GM23338 (cell line): Measurements from ENCODE around the gene POU6F1. TPM values are rescaled to one million over a fixed set of nuclear protein-coding genes. Genes with fewer than 3 reads are reported as not detected.
A peak's percentile ranks its signal among the peaks of the same experiment; 100 is the strongest.

Experiments
- ATAC-seq: fragments of 200-7000 bp; cut with Tn5 transposase; 3 replicates; pipeline ENCODE4 v1.9.1; 2020
- DNase-seq: peaks from one replicate; pipeline ENCODE4 v3.0.0-alpha.2; 2015; ENCODE audit warnings: low spot score
- H2AFZ ChIP-seq: fragments of 200-600 bp; sonication (generic); 2 replicates; pipeline ENCODE4 v1.8.0; 2016; ENCODE audit warnings: antibody characterized with exemption, mild to moderate bottlenecking, moderate library complexity
- H3F3A ChIP-seq: fragments of 200-600 bp; sonication (generic); replicated peaks from 2 replicates; pipeline ENCODE4 v1.8.0; 2017; ENCODE audit warnings: antibody characterized with exemption, mixed run types, low read depth
- H3K27ac ChIP-seq: fragments of 200-600 bp; sonication (generic); 2 replicates; pipeline ENCODE4 v1.6.1; 2016; ENCODE audit warnings: low read depth
- H3K27me3 ChIP-seq: fragments of 200-600 bp; sonication (generic); 2 replicates; pipeline ENCODE4 v1.8.0; 2016; ENCODE audit warnings: mild to moderate bottlenecking, mixed run types, moderate library complexity; ENCODE audit not compliant: insufficient read depth
- H3K36me3 ChIP-seq: fragments of 200-600 bp; sonication (generic); 2 replicates; pipeline ENCODE4 v1.8.0; 2016; ENCODE audit warnings: mild to moderate bottlenecking; ENCODE audit not compliant: insufficient read depth
- H3K4me1 ChIP-seq: fragments of 200-600 bp; sonication (generic); 2 replicates; pipeline ENCODE4 v1.8.0; 2016; ENCODE audit warnings: mild to moderate bottlenecking, moderate library complexity; ENCODE audit not compliant: insufficient read depth
- H3K4me2 ChIP-seq: fragments of 200-600 bp; sonication (generic); 2 replicates; pipeline ENCODE4 v1.7.1; 2017; ENCODE audit warnings: mixed run types
- H3K4me3 ChIP-seq: fragments of 200-600 bp; sonication (generic); 2 replicates; pipeline ENCODE4 v1.6.1; 2016; ENCODE audit warnings: mixed run types
- H3K79me2 ChIP-seq: fragments of 200-600 bp; sonication (generic); replicated peaks from 2 replicates; pipeline ENCODE4 v1.8.0; 2017; ENCODE audit warnings: mild to moderate bottlenecking; ENCODE audit not compliant: insufficient read depth
- H3K9me2 ChIP-seq: fragments of 200-600 bp; sonication (generic); 2 replicates; pipeline ENCODE4 v1.8.0; 2017; ENCODE audit not compliant: insufficient read depth
- H4K20me1 ChIP-seq: fragments of 200-600 bp; sonication (generic); replicated peaks from 2 replicates; pipeline ENCODE4 v1.8.0; 2017; ENCODE audit warnings: mild to moderate bottlenecking; ENCODE audit not compliant: insufficient read depth
- H3K27ac Mint-ChIP-seq: 2 replicates; pipeline ENCODE4 v1.8.0; 2020; ENCODE audit warnings: inconsistent platforms, mild to moderate bottlenecking, moderate library complexity, mixed read lengths
- H3K27me3 Mint-ChIP-seq: 3 replicates; pipeline ENCODE4 v1.8.0; 2022; ENCODE audit warnings: low read depth, mild to moderate bottlenecking, moderate library complexity, mixed read lengths, inconsistent platforms; ENCODE audit not compliant: insufficient read depth, poor library complexity
- H3K36me3 Mint-ChIP-seq: 3 replicates; pipeline ENCODE4 v1.8.0; 2021; ENCODE audit warnings: low read depth, mild to moderate bottlenecking, inconsistent platforms, moderate library complexity, mixed read lengths
- H3K4me1 Mint-ChIP-seq: 3 replicates; pipeline ENCODE4 v1.8.0; 2020; ENCODE audit warnings: mild to moderate bottlenecking, inconsistent platforms, mixed read lengths
- H3K4me3 Mint-ChIP-seq: 3 replicates; pipeline ENCODE4 v1.8.0; 2021; ENCODE audit warnings: moderate library complexity, mild to moderate bottlenecking, inconsistent platforms, mixed read lengths
- H3K9me3 Mint-ChIP-seq: 3 replicates; pipeline ENCODE4 v1.8.0; 2020; ENCODE audit warnings: moderate library complexity, mild to moderate bottlenecking, inconsistent platforms, mixed read lengths
- CTCF ChIP-seq, 2 experiments: fragments of 200-600 bp in 1 of 2; sonication (generic) in 1 of 2; conservative IDR thresholded peaks; 2 replicates each; pipeline versions ENCODE4 v1.5.1 to v1.6.1; 2016 to 2017; ENCODE audit warnings: antibody characterized with exemption in 2 of 2, low read depth in 2 of 2, mild to moderate bottlenecking in 2 of 2, moderate library complexity in 1 of 2
- EZH2phosphoT487 ChIP-seq: fragments of 200-600 bp; sonication (generic); IDR thresholded peaks from one replicate; pipeline ENCODE4 v1.8.1; 2018; ENCODE audit warnings: antibody characterized with exemption; ENCODE audit not compliant: unreplicated experiment
- JUNB ChIP-seq: IDR thresholded peaks from one replicate; pipeline ENCODE4 v1.6.1; 2016; ENCODE audit warnings: antibody characterized with exemption; ENCODE audit not compliant: unreplicated experiment
- NANOG ChIP-seq: IDR thresholded peaks from 2 replicates; pipeline ENCODE4 v1.6.1; 2016; ENCODE audit warnings: antibody characterized with exemption, borderline replicate concordance
- POLR2AphosphoS5 ChIP-seq: IDR thresholded peaks from 2 replicates; pipeline ENCODE4 v1.6.1; 2016; ENCODE audit warnings: antibody characterized with exemption, low read depth
- REST ChIP-seq: IDR thresholded peaks from one replicate; pipeline ENCODE4 v1.6.1; 2018; ENCODE audit warnings: antibody characterized with exemption; ENCODE audit not compliant: unreplicated experiment
- STAT1 ChIP-seq: IDR thresholded peaks from one replicate; pipeline ENCODE4 v1.6.1; 2016; ENCODE audit warnings: antibody characterized with exemption; ENCODE audit not compliant: unreplicated experiment
- ZNF331 ChIP-seq: fragments of 250-450 bp; sonication (Bioruptor Pico); IDR thresholded peaks from 2 replicates; pipeline ENCODE4 v1.5.0; 2020; ENCODE audit warnings: low read depth, mild to moderate bottlenecking, moderate library complexity
- polyA plus RNA-seq: library from polyadenylated mRNA; unstranded; fragments of >200 nt; fragmentation: Nextera tagmentation; extraction: Ambion mirVana; gene quantifications from 2 replicates; pipeline ENCODE4 v1.2.1, GENCODE V29; 2016
- total RNA-seq: library from RNA; depleted of rRNA; stranded (reverse); fragments of >200 nt; shearing (Covaris generic); gene quantifications from 2 replicates; pipeline ENCODE4 v1.2.3, GENCODE V29; 2014

POU6F1 gene
- total and polyA plus RNA-seq, 2 experiments from 2014 or later = 3.0 to 4.0 TPM

DNA sequence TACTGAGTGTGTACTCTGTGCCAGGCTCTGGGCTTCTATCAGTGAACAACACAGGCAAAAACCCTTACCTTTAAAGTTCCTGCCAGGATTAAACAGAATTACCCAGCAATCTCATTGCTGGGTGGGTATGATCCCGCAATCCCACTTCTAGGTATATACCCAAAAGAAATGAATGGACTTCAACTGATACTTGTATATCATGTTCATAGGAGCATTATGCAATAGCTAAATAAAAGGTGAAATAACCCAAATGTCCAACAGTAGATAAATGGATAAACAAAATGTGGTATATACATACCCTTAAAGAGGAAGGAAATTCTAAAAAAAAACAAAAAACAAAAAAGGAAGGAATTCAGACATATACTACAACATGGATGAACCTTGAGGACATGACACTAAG is 35.4 kb upstream of the POU6F1 start (continued):
- TF ChIP-seq CTCF (conservative IDR thresholded peaks at IDR 0.05; ENCODE audit: low read depth in 2 of 2) (no peak), REST (no peak), NANOG (no peak), POLR2AphosphoS5 (no peak)

GRCh38 chr12:51247523-51248206 is 29.8 kb upstream of the POU6F1 start:
- TF ChIP-seq JUNB (no peak), STAT1 (no peak), CTCF (conservative IDR thresholded peaks at IDR 0.05; ENCODE audit: low read depth in 2 of 2) (no peak), NANOG (no peak), ZNF331 (no peak), EZH2phosphoT487 (no peak)
- Histone ChIP-seq H3K27me3 (no peaks in the 10 kb centered on the region), H3K27ac (peak overlapping the region; percentile 83), H3K4me2 (peak overlapping the region; percentile 54), H3K9me2 (no peaks in the 10 kb centered on the region), H3K4me3 (peak overlapping the region; percentile 24; the same call in 1 of the 2 replicates), H4K20me1 (no peaks in the 10 kb centered on the region; the same call in 1 of the 2 replicates), H3K36me3 (peaks cover 12% of the 10 kb centered on the region), H3F3A (0 out of 2 replicates have a peak, but pooled peaks cover 5% of the 10 kb centered on the region), H2AFZ (no peak overlapping the region), H3K79me2 (peaks cover 4% of the 10 kb centered on the region; the same call in 1 of the 2 replicates), H3K4me1 (peaks cover 30% of the 10 kb centered on the region)
- DNase-seq (peak; percentile 42), ATAC-seq (peak; percentile 78)
- Mint-ChIP-seq H3K27me3 (peaks cover 4% of the 10 kb centered on the region), H3K27ac (peak overlapping the region; percentile 94), H3K9me3 (no peaks in the 10 kb centered on the region), H3K4me3 (peak overlapping the region; percentile 57), H3K36me3 (peaks cover 22% of the 10 kb centered on the region), H3K4me1 (peaks cover 32% of the 10 kb centered on the region)
